Lower leg skin (tissue), 3 donors: ENCODE data around the gene RELL2.

ENCODE experiments used
- CTCF ChIP-seq, 3 donors: fragments of 450-650 bp; IDR thresholded peaks; one replicate each; pipeline ENCODE4 v1.5.1; 2016; ENCODE audit warnings: antibody characterized with exemption in 3 of 3, mild to moderate bottlenecking in 3 of 3, moderate library complexity in 2 of 3
- POLR2A ChIP-seq, 2 donors: fragments of 450-650 bp; IDR thresholded peaks; one replicate each; pipeline ENCODE4 v1.6.1; 2016 to 2017; ENCODE audit warnings: antibody characterized with exemption in 2 of 2, mild to moderate bottlenecking in 1 of 2, moderate library complexity in 1 of 2

- TF ChIP-seq CTCF (IDR thresholded peaks at IDR 0.05), result no peak
- TF ChIP-seq POLR2A (IDR thresholded peaks at IDR 0.05), result no peak
Observed at GRCh38 chr5:141636106-141636412, 738 bp upstream of the RELL2 start.
